Activated naive CD4-positive, alpha-beta T cell treated with anti-CD3 and anti-CD28 coated beads, Interleukin-2, amount 10 ng/mL, durations not matched to agents 7 days and 5 days (primary cell): Measurements from ENCODE around the gene CCDC68.
"Not testable (repeated sequence)": the region's sequence is repeated elsewhere in the genome, so short reads cannot be mapped to it uniquely, and the experiment has no call there.

Source experiments
- CTCF ChIA-PET: fragments of 350-600 bp; sonication (Branson Sonifier 250); formaldehyde crosslinking; loops from one replicate; lab custom pipeline; 2021; ENCODE audit warnings: antibody characterized with exemption; lab: Charles Lee
- DNase-seq: peaks from one replicate; pipeline ENCODE4 v3.0.0-alpha.2; 2020
- H3K27ac Mint-ChIP-seq: one replicate; pipeline ENCODE4 v1.8.0; 2021; ENCODE audit warnings: mild to moderate bottlenecking, moderate library complexity, mixed read lengths
- H3K27me3 Mint-ChIP-seq: one replicate; pipeline ENCODE4 v1.8.0; 2021; ENCODE audit warnings: mild to moderate bottlenecking, mixed read lengths
- H3K36me3 Mint-ChIP-seq: one replicate; pipeline ENCODE4 v1.8.0; 2021; ENCODE audit warnings: mixed read lengths
- H3K4me1 Mint-ChIP-seq: one replicate; pipeline ENCODE4 v1.8.0; 2021; ENCODE audit warnings: mixed read lengths
- H3K4me3 Mint-ChIP-seq: one replicate; pipeline ENCODE4 v1.8.0; 2021; ENCODE audit warnings: mild to moderate bottlenecking, moderate library complexity, mixed read lengths
- H3K9me3 Mint-ChIP-seq: one replicate; pipeline ENCODE4 v1.8.0; 2021; ENCODE audit warnings: mixed read lengths

CCDC68 gene

GRCh38 chr18:54860941-54861340 is 98.3 kb downstream of the CCDC68 start:
- H3K36me3 Mint-ChIP-seq: no peaks in the 10 kb centered on the region
- peaks cover 4% of the 10 kb centered on the region for H3K27me3 Mint-ChIP-seq
- DNase-seq: no peak
- H3K4me1 Mint-ChIP-seq: no peaks in the 10 kb centered on the region
- H3K27ac Mint-ChIP-seq: no peak overlapping the region
- H3K4me3 Mint-ChIP-seq: no peak overlapping the region
- no peaks in the 10 kb centered on the region for H3K9me3 Mint-ChIP-seq
- CTCF ChIA-PET: no interaction called here

DNA sequence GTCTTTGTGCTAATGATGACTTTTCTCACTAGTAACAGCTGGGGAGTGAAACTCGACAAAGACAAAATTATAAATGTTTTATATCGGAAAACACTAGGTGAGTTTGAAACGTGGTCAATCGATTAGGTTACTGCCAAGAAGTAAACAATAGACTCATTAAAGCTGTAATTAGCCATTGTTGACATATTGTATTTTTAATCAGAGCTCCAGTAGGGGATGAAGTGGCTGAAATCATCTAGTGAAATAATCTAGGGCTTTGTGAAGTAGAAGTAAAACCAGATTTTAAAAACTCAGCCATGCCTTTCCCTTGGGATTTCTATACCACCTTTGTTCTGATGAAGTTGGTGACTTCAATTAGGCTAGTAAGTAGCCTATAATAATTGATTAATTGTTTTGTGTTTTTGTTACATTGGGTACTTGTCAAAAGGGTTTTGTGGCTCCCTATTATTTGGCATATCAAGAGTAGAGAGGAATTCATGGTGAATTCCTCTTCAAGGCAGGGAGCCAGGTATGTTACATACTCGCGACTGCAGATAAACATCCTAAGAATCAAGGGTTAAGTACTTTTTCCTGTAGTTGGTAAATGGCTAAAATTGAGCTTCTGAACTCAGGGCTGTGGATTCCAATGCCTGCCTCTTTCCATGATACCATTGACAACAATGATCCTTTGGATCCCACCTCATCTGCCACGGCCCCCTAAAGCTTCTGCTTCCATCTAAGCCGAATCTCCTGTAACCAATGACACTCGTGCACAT is 99.4 kb downstream of the CCDC68 start:
- Mint-ChIP-seq H3K36me3 (no peaks in the 10 kb centered on the region), H3K27me3 (peaks cover 4% of the 10 kb centered on the region), H3K4me1 (no peaks in the 10 kb centered on the region), H3K9me3 (no peaks in the 10 kb centered on the region), H3K27ac (no peak overlapping the region), H3K4me3 (no peak overlapping the region)
- CTCF ChIA-PET: interaction anchor here (0.9 kb wide), 1 partner anchor 123 kb away, joined by 3 read pairs; no protein-coding TSS in a partner anchor
- DNase-seq: no peak

DNA sequence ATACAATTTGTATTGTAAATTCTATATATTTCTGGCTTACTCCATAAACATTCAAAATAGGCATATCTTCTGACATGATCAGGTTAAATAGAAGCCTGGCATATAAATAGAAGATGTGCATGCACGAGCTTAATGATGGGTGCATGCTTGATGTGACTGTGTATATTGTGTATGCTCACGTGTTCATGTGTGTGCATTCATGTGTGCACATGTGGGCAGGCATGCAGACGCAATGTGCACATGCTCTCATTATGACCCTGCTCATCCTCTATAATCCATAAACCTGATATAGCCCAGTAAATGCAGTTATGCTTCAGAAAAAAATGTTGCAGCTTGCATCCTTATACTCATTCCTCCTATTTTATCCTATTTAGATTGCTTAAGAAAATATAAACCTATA is 101.8 kb downstream of the CCDC68 start:
- no peak overlapping the region for H3K4me3 Mint-ChIP-seq

GRCh38 chr18:54856105-54856646 is 103.1 kb downstream of the CCDC68 start:
- peaks cover 17% of the 10 kb centered on the region for H3K4me1 Mint-ChIP-seq
- H3K4me3 Mint-ChIP-seq: no peak overlapping the region
- CTCF ChIA-PET: no interaction called here
- H3K27ac Mint-ChIP-seq: no peak overlapping the region
- no peaks in the 10 kb centered on the region for H3K9me3 Mint-ChIP-seq
- H3K36me3 Mint-ChIP-seq: no peaks in the 10 kb centered on the region
- no peak for DNase-seq
- H3K27me3 Mint-ChIP-seq: peaks cover 4% of the 10 kb centered on the region

More for the DNA sequence above, 101.8 kb downstream of the CCDC68 start:
- CTCF ChIA-PET: no interaction called here
- Mint-ChIP-seq H3K9me3 (no peaks in the 10 kb centered on the region), H3K36me3 (no peaks in the 10 kb centered on the region), H3K27ac (no peak overlapping the region), H3K4me1 (peaks cover 11% of the 10 kb centered on the region), H3K27me3 (peaks cover 4% of the 10 kb centered on the region)
- DNase-seq: no peak

DNA sequence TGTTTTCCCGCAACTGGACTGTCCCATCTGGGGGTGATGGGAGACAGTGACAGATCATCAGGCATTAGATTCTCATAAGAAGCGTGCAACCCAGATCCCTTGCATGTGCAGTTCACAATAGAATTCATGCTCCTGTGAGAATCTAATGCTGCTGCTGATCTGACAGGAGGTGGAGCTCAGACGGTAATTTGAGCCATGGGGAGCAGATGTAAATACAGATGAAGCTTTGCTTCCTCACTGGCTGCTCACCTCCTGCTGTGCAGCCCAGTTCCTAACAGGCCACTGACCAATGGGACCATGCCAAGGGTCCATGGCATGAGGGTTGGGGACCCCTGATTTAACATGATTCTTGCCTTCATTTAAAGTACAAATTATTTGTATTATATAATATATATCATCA is 104.2 kb downstream of the CCDC68 start:
- H3K27ac Mint-ChIP-seq, CTCF ChIA-PET, DNase-seq, H3K4me3 Mint-ChIP-seq, H3K27me3 Mint-ChIP-seq, H3K9me3 Mint-ChIP-seq, H3K36me3 Mint-ChIP-seq: not testable (repeated sequence)
- H3K4me1 Mint-ChIP-seq: peaks cover 17% of the 10 kb centered on the region

DNA sequence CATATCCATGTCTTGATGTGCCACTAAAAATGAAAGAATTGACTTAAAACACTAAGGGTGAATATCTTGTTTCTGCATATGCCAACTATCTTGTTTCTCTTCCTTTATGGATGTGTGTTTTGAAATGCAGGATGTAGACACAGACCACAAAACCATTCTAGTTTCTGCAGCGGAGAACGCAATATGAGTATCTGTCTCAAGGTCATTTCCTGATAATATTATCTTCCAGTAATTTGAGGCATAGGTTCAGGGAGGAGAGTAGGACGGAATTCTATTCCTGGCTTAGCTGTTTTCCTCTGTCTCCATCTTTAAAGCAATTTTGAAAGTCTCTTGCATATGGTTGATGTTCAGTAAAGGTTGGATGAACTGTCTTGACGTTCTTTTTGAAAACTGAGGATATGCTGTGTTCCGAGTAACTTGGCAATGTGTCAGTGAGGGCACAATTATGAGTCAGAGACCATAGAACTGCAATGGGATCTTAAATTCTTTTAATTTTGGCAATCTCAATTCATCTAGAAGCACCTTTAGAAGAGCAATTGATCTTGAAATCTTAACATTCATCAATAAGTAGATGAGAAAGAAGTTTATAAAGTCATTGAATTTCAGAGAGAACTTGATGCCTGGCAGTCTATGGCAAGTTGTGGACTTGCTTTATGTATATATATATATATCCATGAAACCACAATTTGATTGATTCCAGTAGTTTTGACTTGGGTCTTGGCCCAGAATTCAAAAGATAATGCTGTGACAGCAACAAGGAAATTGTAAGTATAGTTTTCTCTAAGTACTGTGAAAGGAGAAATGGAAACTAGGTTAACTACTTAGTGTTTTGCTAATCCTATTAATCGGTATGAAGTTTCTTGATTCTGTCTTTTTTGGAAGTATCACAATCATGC is 106.2 kb downstream of the CCDC68 start:
- Mint-ChIP-seq H3K27me3 (no peaks in the 10 kb centered on the region), H3K9me3 (no peaks in the 10 kb centered on the region), H3K4me3 (no peak overlapping the region), H3K27ac (no peak overlapping the region), H3K4me1 (peaks cover 17% of the 10 kb centered on the region), H3K36me3 (no peaks in the 10 kb centered on the region)
- CTCF ChIA-PET: no interaction called here
- DNase-seq: no peak
